GM08714 (cell line): ENCODE measurements around the gene PAQR6.

ENCODE experiments used
- H3K4me3 ChIP-seq: fragments of 200-500 bp; sonication (Bioruptor generic); 2 replicates; pipeline ENCODE4 v1.5.1; 2014; ENCODE audit warnings: mild to moderate bottlenecking, low read length, inconsistent platforms
- ZNF274 ChIP-seq: IDR thresholded peaks from 2 replicates; pipeline ENCODE4 v1.6.1; 2012; ENCODE audit warnings: mild to moderate bottlenecking, low read depth, low read length

PAQR6 gene

DNA sequence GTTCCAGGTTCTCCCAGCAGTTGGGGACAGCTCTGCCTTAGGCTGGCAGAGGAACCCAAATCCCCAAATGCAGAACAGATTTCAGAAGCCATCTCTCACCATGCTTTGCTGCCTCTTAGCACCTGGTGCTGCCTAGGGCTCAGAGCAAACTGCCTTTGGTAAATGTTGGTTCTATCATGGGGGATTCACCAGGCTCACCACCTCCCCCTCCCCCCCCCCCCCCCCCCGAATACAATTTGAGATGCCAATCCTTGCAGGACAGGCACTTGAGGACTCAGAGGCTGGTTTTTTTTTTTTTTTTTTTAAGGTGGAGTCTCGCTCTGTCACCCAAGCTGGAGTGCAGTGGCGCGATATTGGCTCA lies 447 bp upstream of the PAQR6 start:
- no peak for TF ChIP-seq ZNF274
- no peak overlapping the region for H3K4me3 ChIP-seq

DNA sequence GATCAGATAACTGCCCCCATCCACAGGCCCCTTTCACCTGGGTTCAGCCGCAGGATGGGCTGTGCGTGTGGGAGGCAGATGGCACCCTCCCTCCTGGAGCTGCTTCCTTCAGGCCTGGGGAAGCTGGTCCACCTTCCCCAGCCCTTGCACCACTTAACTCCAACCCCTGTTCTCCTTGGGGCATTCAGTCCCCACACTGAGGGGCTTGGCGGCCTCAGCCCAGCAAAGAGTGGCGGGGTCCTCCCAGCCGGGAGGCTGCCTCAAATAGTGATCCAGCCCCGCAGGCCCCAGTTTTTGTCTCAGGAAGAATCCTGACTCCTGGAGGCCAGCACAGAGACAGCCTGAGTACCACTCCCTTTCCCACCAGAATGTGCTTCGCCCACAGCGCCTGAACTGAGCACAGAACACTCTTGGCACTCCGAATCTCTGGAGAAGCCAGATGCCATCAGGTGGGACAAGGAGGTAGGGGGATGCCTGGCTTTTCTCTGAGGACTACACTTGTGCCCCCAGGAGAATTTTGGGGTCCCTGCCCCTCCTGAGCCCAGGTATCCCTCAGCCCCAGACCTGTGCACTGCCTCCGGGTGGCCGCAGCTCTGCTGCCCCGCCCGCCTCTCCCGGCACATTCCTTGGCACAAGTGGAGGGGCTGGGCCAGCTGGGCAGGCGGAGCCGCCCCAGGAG lies 936 bp downstream of the PAQR6 start:
- H3K4me3 ChIP-seq = no peak overlapping the region
- no peak for TF ChIP-seq ZNF274

DNA sequence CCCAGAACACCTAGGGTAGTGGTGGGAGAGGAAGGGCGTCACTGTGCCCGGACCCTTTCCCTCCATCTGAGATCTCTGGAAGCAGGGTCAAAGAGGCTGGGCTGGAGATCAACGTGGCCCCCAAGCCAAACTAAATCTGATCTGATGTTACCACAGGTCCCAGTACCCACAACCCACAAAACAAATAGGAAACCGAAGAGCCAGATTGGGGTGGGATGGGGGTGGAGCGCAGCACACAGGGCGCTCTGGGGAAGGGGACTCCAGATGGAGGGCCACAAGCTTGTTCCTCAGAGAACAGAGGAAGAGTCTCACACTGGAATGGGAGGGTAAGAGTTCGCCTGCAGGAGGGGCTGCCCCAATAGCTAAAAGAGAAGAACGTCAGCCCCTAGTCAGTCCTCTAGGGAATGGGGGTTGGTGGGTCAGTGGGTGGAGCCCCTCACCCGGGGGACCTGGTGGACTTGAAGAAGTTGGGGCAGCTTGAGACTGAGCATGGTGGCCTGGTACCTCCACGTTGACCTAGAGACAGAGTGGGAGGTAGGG lies 1.5 kb downstream of the PAQR6 start:
- no peak for TF ChIP-seq ZNF274
- H3K4me3 ChIP-seq = no peak overlapping the region

DNA sequence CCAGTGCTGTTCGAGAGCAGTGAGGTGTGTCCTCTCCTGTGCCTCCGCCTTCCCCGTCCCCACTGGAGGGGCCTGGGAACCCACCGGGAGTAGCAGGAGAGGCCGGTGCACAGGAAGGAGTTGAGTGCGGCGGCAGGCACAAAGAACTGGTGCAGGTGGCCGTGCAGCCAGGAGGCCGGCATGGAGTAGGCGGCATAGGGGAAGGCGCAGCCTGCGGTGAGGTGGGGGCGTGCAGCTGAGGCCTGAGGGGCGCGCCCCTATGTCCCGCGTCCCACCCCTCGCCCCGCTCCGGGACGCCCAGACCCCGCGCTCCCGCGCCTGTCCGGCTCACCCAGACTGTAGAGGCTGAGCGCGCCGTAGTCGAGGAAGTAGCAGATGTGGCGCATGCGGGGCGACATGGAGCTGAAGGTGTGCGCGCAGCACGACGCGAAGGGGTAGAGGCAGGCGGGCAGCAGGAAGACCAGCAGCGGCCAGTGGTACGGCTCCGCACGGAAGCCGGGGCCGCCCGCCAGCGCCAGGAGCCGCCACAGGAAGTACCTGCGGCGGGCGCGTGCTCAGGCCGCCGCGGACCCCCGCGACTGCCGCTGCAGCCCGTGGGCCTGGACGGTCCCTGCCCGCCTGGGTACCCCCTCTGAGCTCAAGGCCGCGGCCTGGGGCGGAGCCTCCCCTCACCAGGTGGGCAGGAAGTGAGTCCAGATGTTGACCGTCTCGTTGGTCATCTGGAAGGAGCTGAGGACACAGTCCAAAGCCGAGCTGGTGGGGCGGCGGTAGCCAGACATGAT lies 2.2 kb downstream of the PAQR6 start:
- peak overlapping the region; percentile 25; the same call in 1 of the 2 replicates for H3K4me3 ChIP-seq
- TF ChIP-seq ZNF274 = no peak

DNA sequence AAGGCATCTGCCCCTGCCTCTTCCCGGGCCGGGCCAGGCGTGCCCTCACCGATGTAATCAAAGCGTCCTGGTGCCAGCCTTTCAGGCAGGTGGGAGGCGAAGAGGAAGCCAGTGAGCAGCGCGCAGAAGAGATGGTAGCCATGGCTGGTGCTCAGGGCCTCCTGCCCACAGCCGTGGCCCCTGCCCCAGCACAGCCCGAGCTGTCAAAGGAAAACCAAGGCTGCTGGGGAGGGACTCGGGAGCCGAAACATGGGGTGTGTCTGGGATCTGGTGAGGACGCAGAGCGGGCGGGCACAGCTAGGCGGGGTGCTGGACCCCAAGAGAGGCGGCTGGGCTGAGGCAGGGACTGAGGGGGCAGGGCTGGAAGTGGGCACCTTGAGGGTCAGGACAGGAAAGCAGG lies 3.1 kb downstream of the PAQR6 start:
- H3K4me3 ChIP-seq = no peak overlapping the region
- no peak for TF ChIP-seq ZNF274

DNA sequence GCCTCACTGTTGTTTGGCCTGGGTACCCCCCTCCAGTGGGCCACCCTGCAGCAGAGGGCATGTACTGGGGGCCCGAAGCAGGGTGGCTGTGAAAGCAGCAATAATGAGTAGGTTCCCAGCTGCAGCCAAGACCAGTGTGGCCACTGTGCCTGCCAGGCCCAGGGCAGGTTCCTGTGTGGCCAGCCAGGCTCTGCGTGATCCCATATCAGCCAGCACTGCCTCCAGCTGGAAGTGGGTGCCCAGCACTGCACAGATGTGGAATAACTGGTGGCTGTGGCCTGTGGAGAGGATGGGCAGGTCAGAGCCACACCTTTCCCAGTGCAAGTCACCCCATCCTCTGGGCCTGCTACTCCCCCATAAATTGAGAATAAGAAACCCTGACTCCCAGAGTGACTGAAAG lies 3.7 kb downstream of the PAQR6 start:
- no peak for TF ChIP-seq ZNF274
- H3K4me3 ChIP-seq = no peak overlapping the region

DNA sequence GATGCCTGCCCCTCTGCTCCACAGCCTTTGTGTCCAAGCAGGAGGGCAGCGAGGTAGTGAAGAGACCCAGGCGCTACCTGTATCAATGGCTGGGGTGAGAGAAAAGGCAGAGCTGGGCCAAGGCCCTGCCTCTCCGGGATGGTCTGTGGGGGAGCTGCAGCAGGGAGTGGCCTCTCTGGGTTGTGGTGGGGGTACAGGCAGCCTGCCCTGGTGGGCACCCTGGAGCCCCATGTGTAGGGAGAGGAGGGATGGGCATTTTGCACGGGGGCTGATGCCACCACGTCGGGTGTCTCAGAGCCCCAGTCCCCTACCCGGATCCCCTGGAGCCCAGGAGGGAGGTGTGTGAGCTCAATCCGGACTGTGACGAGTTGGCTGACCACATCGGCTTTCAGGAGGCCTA lies 5.1 kb downstream of the PAQR6 start:
- no peak for TF ChIP-seq ZNF274
- no peak overlapping the region for H3K4me3 ChIP-seq

DNA sequence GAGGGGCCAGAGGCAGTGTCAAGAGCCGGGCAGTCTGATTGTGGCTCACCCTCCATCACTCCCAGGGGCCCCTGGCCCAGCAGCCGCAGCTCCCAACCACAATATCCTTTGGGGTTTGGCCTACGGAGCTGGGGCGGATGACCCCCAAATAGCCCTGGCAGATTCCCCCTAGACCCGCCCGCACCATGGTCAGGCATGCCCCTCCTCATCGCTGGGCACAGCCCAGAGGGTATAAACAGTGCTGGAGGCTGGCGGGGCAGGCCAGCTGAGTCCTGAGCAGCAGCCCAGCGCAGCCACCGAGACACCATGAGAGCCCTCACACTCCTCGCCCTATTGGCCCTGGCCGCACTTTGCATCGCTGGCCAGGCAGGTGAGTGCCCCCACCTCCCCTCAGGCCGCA lies 5.9 kb downstream of the PAQR6 start, which contains the start of gene BGLAP:
Gene BGLAP (plus strand): TSS at position 259 of the 400 bp plus-strand sequence. CDS start 48 bp downstream, at position 307.
- TF ChIP-seq ZNF274 = no peak
- no peak within 1 kb of the TSS for H3K4me3 ChIP-seq

DNA sequence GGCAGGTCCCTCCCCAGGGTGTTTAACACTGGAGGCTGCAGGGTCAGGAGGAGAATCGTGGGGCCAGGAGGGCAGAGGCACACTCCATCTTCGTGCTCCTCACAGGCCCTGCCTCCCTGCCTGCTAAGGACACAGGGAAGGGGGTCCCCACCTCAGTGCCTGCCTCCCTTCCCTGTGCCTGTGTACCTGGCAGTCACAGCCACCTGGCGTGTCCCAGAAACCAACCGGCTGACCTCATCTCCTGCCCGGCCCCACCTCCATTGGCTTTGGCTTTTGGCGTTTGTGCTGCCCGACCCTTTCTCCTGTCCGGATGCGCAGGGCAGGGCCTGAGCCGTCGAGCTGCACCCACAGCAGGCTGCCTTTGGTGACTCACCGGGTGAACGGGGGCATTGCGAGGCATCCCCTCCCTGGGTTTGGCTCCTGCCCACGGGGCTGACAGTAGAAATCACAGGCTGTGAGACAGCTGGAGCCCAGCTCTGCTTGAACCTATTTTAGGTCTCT lies 6.5 kb downstream of the PAQR6 start:
- H3K4me3 ChIP-seq = no peak overlapping the region
- TF ChIP-seq ZNF274 = no peak

DNA sequence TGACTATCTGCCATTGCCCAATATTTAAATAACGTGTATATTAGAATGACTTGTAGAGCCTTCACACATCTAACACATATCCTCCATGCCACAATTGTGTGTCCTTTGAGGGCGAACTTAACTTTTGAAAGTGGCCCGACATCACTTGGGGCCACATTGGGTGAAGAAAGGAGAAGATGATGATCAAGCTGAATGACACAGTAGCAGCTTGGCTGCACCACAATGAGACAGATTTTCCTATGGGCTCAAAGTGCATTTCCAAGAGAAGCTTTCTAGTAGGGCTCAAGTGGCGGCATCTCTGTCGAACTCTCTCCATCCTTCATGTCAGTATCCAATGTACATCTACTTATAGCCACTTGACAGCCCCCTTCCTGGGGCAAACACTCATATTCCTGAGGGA lies 9.6 kb downstream of the PAQR6 start:
- H3K4me3 ChIP-seq = no peak overlapping the region
- no peak for TF ChIP-seq ZNF274

DNA sequence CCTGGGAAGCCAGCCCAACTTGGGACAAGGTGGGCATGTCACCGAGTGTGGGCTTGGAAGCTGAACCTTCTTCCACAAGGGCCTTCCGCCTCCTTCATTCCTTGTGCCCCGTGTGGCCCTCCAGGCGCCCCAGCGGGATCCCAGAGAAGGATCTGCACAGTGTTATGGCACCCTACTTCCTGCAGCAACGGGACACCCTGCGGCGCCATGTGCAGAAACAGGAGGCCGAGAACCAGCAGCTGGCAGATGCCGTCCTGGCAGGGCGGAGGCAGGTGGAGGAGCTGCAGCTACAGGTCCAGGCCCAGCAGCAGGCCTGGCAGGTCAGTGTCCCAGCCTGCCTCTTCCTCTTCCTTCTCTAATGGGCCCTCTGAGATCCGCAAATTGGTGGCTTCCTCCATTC lies 11.7 kb downstream of the PAQR6 start:
- H3K4me3 ChIP-seq = no peak overlapping the region
- TF ChIP-seq ZNF274 = no peak

DNA sequence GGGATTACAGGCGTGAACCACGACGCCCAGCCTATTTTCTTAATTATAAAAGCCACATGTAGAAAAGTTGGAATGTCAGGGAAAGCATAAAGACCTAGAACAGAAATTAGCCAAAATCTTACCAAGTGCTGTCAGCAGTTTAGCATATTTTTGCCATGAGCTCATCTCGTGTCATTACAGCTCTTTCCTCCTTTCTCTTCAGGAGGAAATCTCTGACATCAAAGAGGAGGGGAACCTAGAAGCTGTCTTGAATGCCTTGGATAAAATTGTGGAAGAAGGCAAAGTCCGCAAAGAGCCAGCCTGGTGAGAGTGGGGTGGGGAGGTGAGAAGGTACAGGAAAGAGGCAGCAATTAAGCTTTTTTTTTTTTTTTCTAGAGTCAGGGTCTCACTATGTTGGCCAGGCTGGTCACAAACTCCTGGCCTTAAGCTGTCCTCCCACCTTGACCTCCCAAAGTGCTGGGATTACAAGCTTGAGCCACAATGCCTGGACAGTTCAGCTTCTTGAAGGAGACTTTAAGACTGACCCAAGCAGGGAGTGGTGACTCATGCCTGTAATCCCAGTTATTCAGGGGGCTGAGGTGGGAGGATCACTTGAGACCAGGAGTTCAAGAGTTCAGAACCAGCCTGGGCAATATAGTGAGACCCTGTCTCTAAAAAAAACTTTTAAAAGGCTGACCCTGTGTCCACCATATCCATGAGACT lies 14.3 kb downstream of the PAQR6 start:
- TF ChIP-seq ZNF274 = no peak
- no peak overlapping the region for H3K4me3 ChIP-seq

DNA sequence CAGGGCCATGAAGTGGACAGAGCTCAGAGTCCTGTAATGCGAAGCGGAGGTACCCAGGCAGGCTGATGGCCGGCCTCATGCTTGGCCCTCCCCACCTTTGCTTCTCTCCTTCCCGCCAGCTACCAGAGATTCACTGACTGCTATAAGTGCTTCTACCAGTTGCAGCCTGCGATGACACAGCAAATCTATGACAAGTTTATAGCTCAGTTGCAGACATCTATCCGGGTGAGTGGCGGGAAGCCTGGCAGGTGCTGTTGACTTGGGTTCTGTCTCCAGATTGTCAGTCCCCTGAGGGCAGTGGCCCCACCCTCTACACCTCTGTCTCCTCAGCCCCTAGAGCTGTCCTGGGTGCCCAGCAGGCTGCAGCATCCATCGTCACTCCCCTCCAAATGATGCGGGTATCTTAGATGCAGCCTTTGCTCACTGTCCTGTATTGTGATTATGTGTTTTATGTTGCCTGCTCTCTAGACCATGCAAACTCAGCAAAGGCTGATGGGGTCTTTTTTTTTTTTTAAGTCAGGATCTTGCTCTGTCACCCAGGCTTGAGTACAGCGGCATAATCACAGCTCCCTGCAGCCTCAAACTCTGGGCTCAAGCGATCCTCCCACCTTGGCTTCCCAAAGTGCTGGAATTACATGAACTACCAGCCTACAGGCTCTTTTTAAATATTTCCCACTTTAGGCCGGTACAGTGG lies 15.5 kb downstream of the PAQR6 start:
- H3K4me3 ChIP-seq = no peak overlapping the region
- no peak for TF ChIP-seq ZNF274

DNA sequence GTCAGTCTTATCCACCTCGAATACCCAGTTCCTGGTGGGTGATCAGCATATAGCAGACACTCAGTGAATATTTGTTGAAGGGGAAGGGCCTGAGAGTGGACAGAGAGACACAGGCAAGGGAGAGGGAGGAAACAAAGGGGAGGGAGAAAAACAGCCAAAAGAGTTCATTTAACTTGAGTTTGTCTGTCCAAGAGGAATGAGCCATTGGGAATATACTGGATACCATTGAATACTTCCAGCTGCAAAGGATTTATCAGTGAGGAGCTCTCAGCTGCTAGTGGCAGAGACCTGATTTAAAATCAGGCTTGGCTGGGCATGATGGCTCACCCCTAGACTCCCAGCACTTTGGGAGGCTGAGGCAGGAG lies 17.4 kb downstream of the PAQR6 start:
- no peak for TF ChIP-seq ZNF274
- H3K4me3 ChIP-seq = no peak overlapping the region
